PFSK-1 (cell line): ENCODE results near the gene UMODL1.

Experiments
- FOXP2 ChIP-seq: optimal IDR thresholded peaks from 2 replicates; pipeline ENCODE3; 2011; ENCODE audit warnings: borderline replicate concordance, control low read depth, inconsistent platforms; ENCODE audit not compliant: insufficient read depth; ENCODE audit errors: extremely low read length, extremely low read depth
- POLR2AphosphoS5 ChIP-seq: IDR thresholded peaks from 2 replicates; pipeline ENCODE4 v1.6.1; 2012; ENCODE audit warnings: low read depth, mild to moderate bottlenecking, control low read depth, low read length, moderate library complexity
- REST ChIP-seq, 2 experiments: IDR thresholded peaks; 2 replicates each; pipeline versions ENCODE4 v1.6.1 to v1.8.0; 2011 to 2012; ENCODE audit warnings: low read depth in 2 of 2, low read length in 2 of 2, control low read depth in 1 of 2, inconsistent platforms in 1 of 2, mild to moderate bottlenecking in 1 of 2, moderate library complexity in 1 of 2; ENCODE audit not compliant: insufficient read depth in 1 of 2
- SIN3A ChIP-seq: IDR thresholded peaks from 2 replicates; pipeline ENCODE4 v1.6.1; 2012; ENCODE audit warnings: mild to moderate bottlenecking, low read length, moderate library complexity, borderline replicate concordance; ENCODE audit not compliant: insufficient read depth
- TAF1 ChIP-seq: IDR thresholded peaks from 2 replicates; pipeline ENCODE4 v1.6.1; 2012; ENCODE audit warnings: low read length, control low read depth, borderline replicate concordance; ENCODE audit not compliant: insufficient read depth

The UMODL1 gene

GRCh38 chr21:42058631-42059111 is 12.4 kb upstream of the UMODL1 start:
- no peak for TF ChIP-seq REST (IDR thresholded peaks at IDR 0.05; ENCODE audit: insufficient read depth in 1 of 2, low read depth in 2 of 2, low read length in 2 of 2)
- no peak for TF ChIP-seq TAF1
- TF ChIP-seq SIN3A: no peak
- no peak for TF ChIP-seq FOXP2
- TF ChIP-seq POLR2AphosphoS5: no peak

GRCh38 chr21:42059141-42059540 is 12.0 kb upstream of the UMODL1 start:
- TF ChIP-seq REST (IDR thresholded peaks at IDR 0.05; ENCODE audit: insufficient read depth in 1 of 2, low read depth in 2 of 2, low read length in 2 of 2) (no peak), POLR2AphosphoS5 (no peak), FOXP2 (no peak), TAF1 (no peak), SIN3A (no peak)

- TF ChIP-seq REST (IDR thresholded peaks at IDR 0.05; ENCODE audit: insufficient read depth in 1 of 2, low read depth in 2 of 2, low read length in 2 of 2) (no peak), TAF1 (no peak), FOXP2 (no peak)
Observed at GRCh38 chr21:42059721-42060120, 11.4 kb upstream of the UMODL1 start.

- TF ChIP-seq FOXP2 (no peak), TAF1 (no peak), SIN3A (no peak), REST (IDR thresholded peaks at IDR 0.05; ENCODE audit: insufficient read depth in 1 of 2, low read depth in 2 of 2, low read length in 2 of 2) (no peak), POLR2AphosphoS5 (no peak)
Observed at GRCh38 chr21:42060166-42060565, 11.0 kb upstream of the UMODL1 start.
